Suppressor macrophage treated with lipopolysaccharide for 4 hours (primary cell): ENCODE measurements around the gene ATP8A2.

Source experiments
- DNase-seq: peaks from one replicate; pipeline ENCODE4 v3.0.0-alpha.2; 2020

The ATP8A2 gene

GRCh38 chr13:25371875-25372283 lies at the start of gene ATP8A2:
Gene ATP8A2 (plus strand): TSS chr13:25371974. CDS start chr13:25372213, 239 bp downstream.
- DNase-seq = no peak

GRCh38 chr13:25324100-25324499 lies 47.7 kb upstream of the ATP8A2 start:
- no peak for DNase-seq

GRCh38 chr13:25329706-25330105 lies 42.1 kb upstream of the ATP8A2 start:
- peak; percentile 18 for DNase-seq

GRCh38 chr13:25330541-25330940 lies 41.2 kb upstream of the ATP8A2 start:
- DNase-seq = no peak

- DNase-seq = no peak
Observed at GRCh38 chr13:25335856-25336255, 35.9 kb upstream of the ATP8A2 start.

- DNase-seq = no peak
Observed at GRCh38 chr13:25345576-25345975, 26.2 kb upstream of the ATP8A2 start.

GRCh38 chr13:25347151-25347550 lies 24.6 kb upstream of the ATP8A2 start:
- no peak for DNase-seq

- DNase-seq = no peak
Observed at GRCh38 chr13:25351404-25351803, 20.4 kb upstream of the ATP8A2 start.

GRCh38 chr13:25352230-25352629 lies 19.5 kb upstream of the ATP8A2 start:
- no peak for DNase-seq

GRCh38 chr13:25352806-25353205 lies 19.0 kb upstream of the ATP8A2 start:
- DNase-seq = no peak

GRCh38 chr13:25353344-25353743 lies 18.4 kb upstream of the ATP8A2 start:
- DNase-seq = no peak

GRCh38 chr13:25354377-25354776 lies 17.4 kb upstream of the ATP8A2 start:
- DNase-seq = no peak

GRCh38 chr13:25360443-25360842 lies 11.3 kb upstream of the ATP8A2 start:
- DNase-seq = peak; percentile 12

- DNase-seq = no peak
Observed at GRCh38 chr13:25365720-25366235, 6.0 kb upstream of the ATP8A2 start.

GRCh38 chr13:25371158-25371874 lies 458 bp upstream of the ATP8A2 start:
- no peak for DNase-seq

- DNase-seq = no peak
Observed at GRCh38 chr13:25372284-25373081, 709 bp downstream of the ATP8A2 start.

GRCh38 chr13:25375727-25376358 lies 4.1 kb downstream of the ATP8A2 start:
- DNase-seq = peak; percentile 65

- no peak for DNase-seq
Observed at GRCh38 chr13:25377244-25377962, 5.6 kb downstream of the ATP8A2 start.

- no peak for DNase-seq
Observed at GRCh38 chr13:25378528-25378927, 6.8 kb downstream of the ATP8A2 start.

- no peak for DNase-seq
Observed at GRCh38 chr13:25379011-25379410, 7.2 kb downstream of the ATP8A2 start.

GRCh38 chr13:25380082-25380481 lies 8.3 kb downstream of the ATP8A2 start:
- no peak for DNase-seq

- DNase-seq = no peak
Observed at GRCh38 chr13:25380741-25381324, 9.1 kb downstream of the ATP8A2 start.
